Left lung (tissue), 10 donors: ENCODE data around the gene ZNHIT3. TPM values are rescaled to one million over a fixed set of nuclear protein-coding genes. Genes with fewer than 3 reads are reported as not detected.
"Not testable (repeated sequence)": the region's sequence is repeated elsewhere in the genome, so short reads cannot be mapped to it uniquely, and the experiment has no call there.

Experiments used
- ATAC-seq: fragments of 200-7000 bp; cut with Tn5 transposase; one replicate; pipeline ENCODE4 v1.9.1; 2020; ENCODE audit warnings: moderate library complexity
- DNase-seq, 4 donors: peaks; one replicate each; pipeline ENCODE4 v3.0.0-alpha.2; 2013 to 2020
- H3K27ac ChIP-seq, 2 donors: fragments of 200-600 bp; sonication (generic) in 1 of 2; one replicate each; pipeline versions ENCODE4 v1.5.0 to v1.8.0; 2020 to 2021
- H3K27me3 ChIP-seq, 2 donors: fragments of 200-600 bp; sonication (generic) in 1 of 2; one replicate each; pipeline versions ENCODE4 v1.5.0 to v1.8.0; 2020 to 2021
- H3K36me3 ChIP-seq, 2 donors: fragments of 200-600 bp; sonication (generic) in 1 of 2; one replicate each; pipeline versions ENCODE4 v1.5.0 to v1.8.0; 2020 to 2021
- H3K4me1 ChIP-seq, 2 donors: fragments of 200-600 bp; one replicate each; pipeline ENCODE4 v1.8.0; 2021
- H3K4me3 ChIP-seq, 2 donors: fragments of 200-600 bp; sonication (generic) in 1 of 2; one replicate each; pipeline versions ENCODE4 v1.5.0 to v1.8.0; 2020 to 2021; ENCODE audit warnings: mild to moderate bottlenecking in 1 of 2
- H3K9me3 ChIP-seq, 2 donors: fragments of 200-600 bp; sonication (generic) in 1 of 2; one replicate each; pipeline versions ENCODE4 v1.5.0 to v1.8.0; 2020 to 2021
- CTCF ChIP-seq, 2 donors: fragments of 200-600 bp; sonication (generic) in 1 of 2; IDR thresholded peaks; one replicate each; pipeline versions ENCODE4 v1.5.0 to v1.8.0; 2021; ENCODE audit warnings: antibody characterized with exemption in 2 of 2
- intact Hi-C, 2 donors: fragments of 100-400 bp; cut with DNase I; formaldehyde crosslinking; loops; one replicate each; pipeline versions ENCODE4 v1.11.2 to v1.14.2; 2022
- polyA plus RNA-seq, 6 donors: library from polyadenylated mRNA; unstranded; fragments of 120-200 nt; gene quantifications; one replicate each; pipeline ENCODE4 v1.2.1, GENCODE V29; 2013; ENCODE audit not compliant: insufficient read length in 6 of 6
- total RNA-seq, 2 donors: library from RNA; stranded (reverse); fragmentation: NEBNext Ultra II Directional; extraction: Animal tissue kit (Norgen Biotek cat#: 25700); gene quantifications; one replicate each; pipeline ENCODE4 v1.2.1, GENCODE V29; 2021
- donor health status: DM: no; HTN: yes; CAD: no.
- donor health status: DM: no; HTN: no; CAD: no.

ZNHIT3 gene
- total and polyA plus RNA-seq, 8 donors = 24.7 to 65.1 (median 56.4) TPM

GRCh38 chr17:36474571-36474970 lies 11.9 kb upstream of the ZNHIT3 start:
- Histone ChIP-seq H3K27ac (no peak overlapping the region), H3K9me3 (no peaks in the 10 kb centered on the region), H3K27me3 (peaks cover 0 to 28% of the 10 kb centered on the region in 2 donors), H3K4me3 (no peak overlapping the region), H3K36me3 (no peaks in the 10 kb centered on the region), H3K4me1 (no peaks in the 10 kb centered on the region)
- ATAC-seq (no peak), DNase-seq (no peak)
- intact Hi-C loops = no loop called here
- no peak for TF ChIP-seq CTCF (IDR thresholded peaks at IDR 0.05)

- intact Hi-C loops = no loop called here
- no peaks in the 10 kb centered on the region for H3K4me1 ChIP-seq
- H3K4me3 ChIP-seq = no peak overlapping the region
- no peak overlapping the region for H3K27ac ChIP-seq
- H3K36me3 ChIP-seq = no peaks in the 10 kb centered on the region
- no peak for ATAC-seq
- peaks cover 0 to 29% of the 10 kb centered on the region in 2 donors for H3K27me3 ChIP-seq
- no peak for TF ChIP-seq CTCF (IDR thresholded peaks at IDR 0.05)
- DNase-seq = no peak
- no peaks in the 10 kb centered on the region for H3K9me3 ChIP-seq
Observed at GRCh38 chr17:36475346-36475970, 11.0 kb upstream of the ZNHIT3 start.

GRCh38 chr17:36481829-36482228 lies 4.7 kb upstream of the ZNHIT3 start:
- no peaks in the 10 kb centered on the region for H3K36me3 ChIP-seq
- ATAC-seq (no peak), DNase-seq (no peak)
- no peak overlapping the region for H3K4me3 ChIP-seq
- H3K27me3 ChIP-seq = peaks cover 3 to 60% of the 10 kb centered on the region in 2 donors
- intact Hi-C loops = no loop called here
- no peaks in the 10 kb centered on the region for H3K9me3 ChIP-seq
- peaks cover 12 to 23% of the 10 kb centered on the region in 2 donors for H3K4me1 ChIP-seq
- no peak for TF ChIP-seq CTCF (IDR thresholded peaks at IDR 0.05)
- H3K27ac ChIP-seq = no peak overlapping the region

- Histone ChIP-seq H3K4me1 (peaks cover 16 to 32% of the 10 kb centered on the region in 2 donors), H3K9me3 (no peaks in the 10 kb centered on the region), H3K4me3 (peak overlapping the region; percentile 16 to 41), H3K36me3 (no peaks in the 10 kb centered on the region), H3K27ac (no peak overlapping the region), H3K27me3 (peaks cover 3 to 60% of the 10 kb centered on the region in 2 donors)
- ATAC-seq (peak; percentile 92), DNase-seq (peak; percentile 77 to 96 (median 84))
- intact Hi-C loops = no loop called here
- peak; percentile 83 to 98 for TF ChIP-seq CTCF (IDR thresholded peaks at IDR 0.05)
Observed at GRCh38 chr17:36482611-36483504, 3.6 kb upstream of the ZNHIT3 start.

GRCh38 chr17:36484021-36484420 lies 2.5 kb upstream of the ZNHIT3 start:
- H3K4me3 ChIP-seq, intact Hi-C loops, ATAC-seq: not testable (repeated sequence)

More at GRCh38 chr17:36484021-36484420, 2.5 kb upstream of the ZNHIT3 start:
- Histone ChIP-seq H3K27me3 (peaks cover 3 to 50% of the 10 kb centered on the region in 2 donors), H3K4me1 (peaks cover 16 to 44% of the 10 kb centered on the region in 2 donors)
- not testable (repeated sequence) for H3K36me3 ChIP-seq, DNase-seq, H3K9me3 ChIP-seq, H3K27ac ChIP-seq
